Hepatocyte (in vitro differentiated cells): ENCODE data around the gene SH3BP1.

ENCODE experiments used
- CTCF ChIP-seq: fragments of 200-600 bp; sonication (generic); IDR thresholded peaks from 2 replicates; pipeline ENCODE4 v1.5.1; 2016; ENCODE audit warnings: antibody characterized with exemption, mild to moderate bottlenecking; ENCODE audit not compliant: poor library complexity
- EZH2 ChIP-seq: fragments of 200-600 bp; sonication (generic); IDR thresholded peaks from 2 replicates; pipeline ENCODE4 v1.6.1; 2016; ENCODE audit warnings: antibody characterized with exemption, mild to moderate bottlenecking, borderline replicate concordance

DNA sequence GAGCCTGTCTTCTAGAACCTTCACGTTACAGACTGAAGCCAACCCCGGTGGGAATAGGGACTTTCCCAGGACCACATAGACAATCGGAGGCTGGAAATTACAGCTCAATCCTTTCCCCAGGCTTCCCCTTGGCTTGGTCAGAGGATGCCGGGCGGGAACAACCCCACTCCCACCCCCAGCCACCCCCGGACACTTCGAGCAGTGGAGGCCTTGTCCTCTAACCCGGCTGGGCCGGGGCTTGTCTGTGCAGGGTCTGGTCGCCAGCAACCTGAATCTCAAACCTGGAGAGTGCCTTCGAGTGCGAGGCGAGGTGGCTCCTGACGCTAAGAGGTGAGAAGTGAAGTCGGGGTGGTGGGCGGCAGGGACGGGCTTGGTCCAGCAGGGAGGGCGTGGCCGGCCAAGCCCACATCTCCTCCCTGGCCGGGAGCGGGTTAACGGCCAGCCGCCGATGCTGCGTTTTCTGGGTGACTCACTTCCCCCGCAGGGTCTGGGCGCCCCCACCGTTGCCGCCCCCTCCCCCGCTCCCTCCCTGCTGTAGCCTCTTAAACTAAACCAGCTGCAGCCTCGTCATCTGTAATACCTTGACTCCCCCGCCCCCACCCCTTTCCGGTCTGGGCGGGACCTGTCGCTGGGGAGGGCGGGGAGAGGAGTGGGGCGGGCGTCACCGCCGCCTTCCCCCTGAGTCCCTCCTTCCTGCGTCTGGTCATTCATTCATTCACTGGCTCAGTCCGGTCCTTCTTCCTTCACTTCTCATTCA is 37.4 kb downstream of the SH3BP1 start:
- TF ChIP-seq EZH2 (no peak), CTCF (no peak)
